HG02885 (cell line): ENCODE data around the gene PUS7.
"Not testable (repeated sequence)": the region's sequence is repeated elsewhere in the genome, so short reads cannot be mapped to it uniquely, and the experiment has no call there.

Experiments used
- ATAC-seq: cut with Tn5 transposase; IDR thresholded peaks from one replicate; pipeline ENCODE4 v1.9.1; 2021; ENCODE audit warnings: mild to moderate bottlenecking; ENCODE audit not compliant: unreplicated experiment, poor library complexity

The PUS7 gene, protein sequence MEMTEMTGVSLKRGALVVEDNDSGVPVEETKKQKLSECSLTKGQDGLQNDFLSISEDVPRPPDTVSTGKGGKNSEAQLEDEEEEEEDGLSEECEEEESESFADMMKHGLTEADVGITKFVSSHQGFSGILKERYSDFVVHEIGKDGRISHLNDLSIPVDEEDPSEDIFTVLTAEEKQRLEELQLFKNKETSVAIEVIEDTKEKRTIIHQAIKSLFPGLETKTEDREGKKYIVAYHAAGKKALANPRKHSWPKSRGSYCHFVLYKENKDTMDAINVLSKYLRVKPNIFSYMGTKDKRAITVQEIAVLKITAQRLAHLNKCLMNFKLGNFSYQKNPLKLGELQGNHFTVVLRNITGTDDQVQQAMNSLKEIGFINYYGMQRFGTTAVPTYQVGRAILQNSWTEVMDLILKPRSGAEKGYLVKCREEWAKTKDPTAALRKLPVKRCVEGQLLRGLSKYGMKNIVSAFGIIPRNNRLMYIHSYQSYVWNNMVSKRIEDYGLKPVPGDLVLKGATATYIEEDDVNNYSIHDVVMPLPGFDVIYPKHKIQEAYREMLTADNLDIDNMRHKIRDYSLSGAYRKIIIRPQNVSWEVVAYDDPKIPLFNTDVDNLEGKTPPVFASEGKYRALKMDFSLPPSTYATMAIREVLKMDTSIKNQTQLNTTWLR

DNA sequence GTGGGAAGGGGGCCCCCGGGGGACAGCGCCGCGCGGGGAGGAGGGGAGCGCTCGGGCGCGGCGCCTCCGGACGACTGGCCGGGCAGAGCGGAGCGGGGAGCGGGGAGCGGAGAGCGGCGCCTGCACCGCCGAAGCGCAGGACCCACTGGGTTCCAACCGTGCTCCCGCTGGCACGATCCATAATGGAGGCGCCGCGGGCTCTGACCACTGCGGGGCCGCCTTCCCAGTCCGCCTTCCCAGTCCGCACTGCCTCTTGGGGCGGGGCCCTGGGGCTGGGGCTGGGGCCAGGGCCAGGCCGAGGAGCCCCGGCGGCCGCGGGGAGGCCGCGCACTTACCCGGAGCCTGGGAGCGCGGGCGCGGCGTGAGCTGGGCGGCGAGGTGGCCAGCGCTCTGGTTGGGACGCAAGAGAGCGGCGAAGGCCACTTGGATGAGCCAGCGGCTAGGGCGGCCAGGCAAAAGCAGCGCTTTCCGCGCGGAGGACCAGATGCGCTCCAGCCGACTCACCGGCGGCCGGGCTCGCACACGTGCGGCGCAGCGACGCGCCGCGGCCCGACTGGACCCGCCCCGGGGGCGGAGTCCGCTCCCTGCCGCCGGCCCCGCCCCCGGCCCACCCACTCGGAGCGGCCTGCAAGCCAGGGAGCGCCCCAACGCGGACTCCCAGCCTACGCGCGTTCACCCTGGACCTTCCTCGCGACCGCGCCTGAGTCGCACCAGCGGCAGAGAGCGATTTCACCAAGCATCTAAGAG lies at the start of gene PUS7:
Gene PUS7 (minus strand): TSS at position 555 of the 747 bp plus-strand sequence. CDS start 13,759 bp downstream, outside the sequence.
- ATAC-seq, result peak; percentile 85

DNA sequence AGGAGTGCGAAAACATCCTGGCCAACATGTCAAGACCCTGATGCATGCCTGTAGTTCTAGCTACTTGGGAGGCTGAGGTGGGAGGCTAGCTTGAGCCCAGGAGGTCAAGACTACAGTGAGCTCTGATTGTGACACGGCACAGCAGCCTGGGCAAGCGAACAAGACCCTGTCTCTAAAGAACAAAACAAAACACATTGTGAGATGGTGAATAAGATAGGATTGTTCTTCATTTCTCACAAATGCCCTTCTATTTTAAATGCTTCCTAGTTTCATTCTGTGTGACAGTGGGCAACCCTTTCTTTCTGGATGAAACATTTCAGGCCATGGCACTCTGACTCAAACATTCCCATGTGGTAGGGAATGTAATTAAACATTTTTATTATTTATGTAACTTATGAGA lies 45.8 kb upstream of the PUS7 start:
- no peak for ATAC-seq

DNA sequence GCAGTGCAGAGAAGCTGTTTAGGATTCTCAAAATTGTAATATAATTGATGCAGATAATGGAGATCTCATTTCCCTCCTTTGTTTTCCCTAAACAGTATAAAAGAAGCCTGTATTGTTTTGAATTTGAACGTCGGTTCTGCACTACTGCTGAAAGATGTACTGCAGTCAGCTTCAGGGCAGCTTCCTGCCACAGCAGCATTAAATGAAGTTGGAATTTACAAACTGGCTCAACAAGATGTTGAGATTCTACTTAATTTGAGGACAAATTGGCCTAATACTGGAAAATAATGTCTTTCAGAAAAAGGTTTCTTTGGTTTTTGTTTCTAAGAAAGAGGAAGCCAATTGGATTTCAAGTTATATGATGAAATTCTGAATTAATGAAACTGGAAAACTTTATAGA lies 45.0 kb upstream of the PUS7 start:
- no peak for ATAC-seq

DNA sequence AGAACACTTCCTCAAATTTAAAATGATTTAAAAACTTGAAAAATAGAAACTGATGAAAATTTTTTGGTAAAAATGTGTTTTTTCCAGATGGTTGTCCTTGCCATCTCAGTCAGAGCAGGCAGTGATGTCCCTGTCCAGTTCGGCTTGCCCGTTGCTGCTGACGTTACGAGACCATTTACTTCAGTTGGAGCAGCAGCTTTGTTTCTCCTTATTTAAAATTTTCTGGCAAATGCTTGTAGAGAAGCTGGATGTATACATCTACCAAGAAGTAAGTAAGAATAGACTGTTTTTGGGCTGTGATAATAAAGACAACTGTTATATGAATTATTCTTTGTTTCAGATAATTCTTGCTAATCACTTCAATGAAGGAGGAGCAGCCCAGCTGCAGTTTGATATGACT lies 43.1 kb upstream of the PUS7 start:
- no peak for ATAC-seq

DNA sequence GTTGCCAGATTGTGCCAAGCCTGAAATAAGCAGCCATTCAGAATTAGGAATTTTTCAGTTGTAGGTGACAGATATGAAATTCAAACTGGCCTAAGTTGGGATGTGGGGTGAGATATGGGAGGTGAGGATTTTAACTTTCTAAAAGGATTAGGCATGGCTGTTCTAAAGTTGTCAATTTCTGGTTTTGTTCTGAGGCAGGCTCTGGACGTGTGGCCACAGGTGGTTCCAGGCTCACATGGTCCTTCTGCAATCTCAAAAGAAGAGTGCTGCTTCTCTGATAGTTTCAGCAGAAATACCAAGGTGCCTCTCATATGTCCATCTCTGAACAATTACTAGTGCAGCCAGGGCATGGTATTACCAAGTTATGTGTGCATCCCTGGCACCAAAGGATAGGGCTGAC lies 37.9 kb upstream of the PUS7 start:
- ATAC-seq, result no peak

DNA sequence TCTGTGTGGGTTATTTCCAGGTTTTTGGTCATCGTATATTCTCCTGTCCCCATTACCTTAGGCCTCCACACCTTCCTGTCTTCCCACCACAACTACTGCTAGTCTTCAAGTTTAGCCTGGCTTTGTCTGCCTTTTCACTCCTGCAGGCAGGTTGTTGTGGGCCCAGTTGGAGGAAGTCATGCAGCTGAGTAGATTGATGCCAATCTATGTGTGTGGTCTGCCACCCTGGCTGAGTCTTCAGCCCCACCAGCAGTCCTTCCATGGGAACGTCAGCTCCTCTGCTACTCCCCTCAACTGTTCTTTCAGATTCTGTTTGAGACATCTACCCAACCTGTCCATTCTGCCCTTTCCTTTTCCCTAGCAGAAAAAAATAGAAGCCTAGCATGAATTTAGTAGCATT lies 16.3 kb upstream of the PUS7 start:
- ATAC-seq, result no peak

DNA sequence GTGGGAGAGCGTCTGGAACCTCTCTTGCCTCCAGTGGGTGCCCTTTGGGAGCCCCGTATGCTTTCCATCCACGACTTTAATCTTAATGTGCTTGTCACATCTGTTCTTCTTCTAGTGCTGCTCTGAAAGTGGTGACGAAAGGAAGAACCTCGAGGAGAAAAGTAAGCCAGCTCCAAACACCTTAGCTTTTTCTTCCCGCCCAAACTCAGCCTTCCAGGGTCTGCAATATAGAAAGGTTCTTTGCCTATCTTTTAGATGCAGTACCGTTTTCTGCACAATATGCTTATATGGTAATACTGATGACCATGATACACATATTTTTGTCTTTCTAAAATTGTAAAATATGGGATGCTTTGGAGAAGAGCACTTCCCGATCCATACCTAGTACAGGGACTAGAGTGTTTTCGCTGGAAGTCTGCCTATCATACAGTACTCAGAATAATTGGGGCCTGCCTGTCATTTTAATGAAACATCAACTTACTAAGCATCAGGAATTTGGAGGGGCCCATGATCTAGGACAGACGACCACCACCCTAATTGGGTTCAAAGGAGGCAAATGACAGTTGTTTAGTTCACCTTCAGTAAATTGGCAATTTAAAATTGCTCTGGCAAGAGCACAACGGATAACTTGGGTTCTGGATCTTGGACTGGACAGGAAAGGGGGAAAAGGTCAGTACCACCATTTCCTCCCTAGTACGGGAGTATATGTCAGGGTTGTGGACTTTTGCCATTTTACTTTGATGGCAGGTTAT lies 10.8 kb upstream of the PUS7 start:
- ATAC-seq, result no peak

DNA sequence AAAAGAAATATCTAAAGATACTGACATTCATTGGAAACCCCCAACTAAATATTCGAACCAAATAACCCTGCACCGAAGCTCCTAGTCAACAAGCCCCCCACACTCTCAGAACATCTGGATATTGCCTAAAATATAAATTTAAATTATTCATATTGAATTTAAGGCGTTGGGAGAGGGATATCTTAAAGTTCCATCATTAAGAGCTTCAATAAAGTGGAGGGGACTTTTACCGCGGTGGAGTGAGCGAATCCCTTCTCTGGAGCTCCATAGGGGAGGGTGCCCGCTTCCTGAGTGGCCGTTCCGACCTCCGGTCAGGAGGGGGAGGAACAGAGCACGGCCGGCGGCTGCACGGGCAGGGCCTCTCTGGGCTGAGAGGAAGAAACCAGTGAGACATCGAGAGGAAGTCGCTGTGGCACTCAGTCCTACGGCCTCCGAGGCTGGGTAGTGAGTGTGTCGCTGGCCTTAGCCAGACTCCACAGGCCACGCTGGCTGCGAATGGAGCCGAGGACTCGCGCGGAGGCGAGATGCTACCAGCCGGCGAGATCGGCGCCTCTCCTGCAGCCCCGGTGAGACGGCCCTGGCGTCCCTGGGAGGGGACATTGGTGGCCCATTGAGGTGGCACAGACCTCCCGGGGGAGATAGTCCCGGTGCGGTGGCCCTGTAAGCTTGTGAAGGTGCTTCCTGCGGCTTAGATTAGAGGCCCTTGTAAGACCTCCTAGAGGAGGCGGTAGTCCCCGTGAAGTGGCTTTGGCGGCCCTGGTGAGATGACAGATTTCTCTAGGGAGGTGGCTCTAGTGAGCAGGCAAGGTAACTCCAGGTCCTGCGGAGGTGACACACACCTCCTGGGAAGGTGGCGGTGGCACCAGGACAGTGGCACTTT lies 10.0 kb upstream of the PUS7 start, which contains the start of gene RINT1:
Gene RINT1 (plus strand): TSS at position 410 of the 880 bp plus-strand sequence. CDS start 115 bp downstream, at position 525.
- peak; percentile 95 for ATAC-seq

DNA sequence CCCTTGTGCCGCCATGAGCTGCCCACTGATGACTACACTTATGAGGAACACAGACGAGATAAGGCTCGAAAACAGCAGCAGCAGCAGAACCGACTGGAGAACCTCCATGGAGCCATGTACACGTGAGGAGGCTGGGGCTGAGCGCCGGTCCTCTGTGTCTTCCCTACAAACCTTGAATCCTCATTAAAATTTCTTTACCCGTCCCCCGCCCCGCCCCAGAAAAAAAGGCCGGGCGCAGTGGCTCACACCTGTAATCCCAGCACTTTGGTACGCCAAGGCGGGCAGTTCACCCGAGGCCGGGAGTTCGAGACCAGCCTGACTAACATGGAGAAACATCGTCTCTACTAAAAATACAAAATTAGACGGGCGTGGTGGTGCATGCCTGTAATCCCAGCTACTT lies 8.5 kb upstream of the PUS7 start:
- no peak for ATAC-seq

DNA sequence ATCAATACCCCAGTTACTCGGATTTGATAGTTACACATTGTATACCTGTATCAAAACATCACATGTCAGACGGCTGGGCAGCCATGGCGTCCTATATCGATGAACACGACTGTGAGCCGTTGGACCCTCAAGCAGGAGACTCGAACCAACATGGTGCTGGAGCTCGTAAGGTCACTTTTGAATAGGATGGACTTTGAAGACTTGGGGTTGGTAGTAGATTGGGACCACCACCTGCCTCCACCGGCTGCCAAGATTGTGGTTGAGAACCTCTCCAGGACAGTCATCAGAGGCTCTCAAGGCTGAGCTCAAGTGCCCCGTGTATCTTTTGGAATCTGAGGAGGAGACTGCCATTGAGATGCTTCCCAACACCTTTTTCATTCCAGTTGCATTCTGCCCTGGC lies 8.1 kb upstream of the PUS7 start:
- ATAC-seq, result no peak

DNA sequence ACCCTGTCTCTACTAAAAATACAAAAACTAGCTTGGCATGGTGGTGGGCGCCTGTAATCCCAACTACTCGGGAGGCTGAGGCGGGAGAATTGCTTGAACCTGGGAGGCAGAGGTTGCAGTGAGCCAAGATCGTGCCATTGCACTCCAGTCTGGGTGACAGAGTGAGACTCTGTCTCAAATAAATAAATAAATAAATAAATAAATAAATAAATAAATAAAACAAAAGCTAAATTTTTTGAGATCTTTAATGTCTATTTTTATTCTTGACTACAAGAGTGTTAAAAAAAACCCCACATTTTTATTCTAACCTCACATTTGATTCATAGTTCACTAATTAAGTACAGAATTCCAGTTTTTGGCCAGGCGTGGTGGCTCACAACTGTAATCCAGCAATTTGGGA lies 5.7 kb upstream of the PUS7 start:
- ATAC-seq, result not testable (repeated sequence)

DNA sequence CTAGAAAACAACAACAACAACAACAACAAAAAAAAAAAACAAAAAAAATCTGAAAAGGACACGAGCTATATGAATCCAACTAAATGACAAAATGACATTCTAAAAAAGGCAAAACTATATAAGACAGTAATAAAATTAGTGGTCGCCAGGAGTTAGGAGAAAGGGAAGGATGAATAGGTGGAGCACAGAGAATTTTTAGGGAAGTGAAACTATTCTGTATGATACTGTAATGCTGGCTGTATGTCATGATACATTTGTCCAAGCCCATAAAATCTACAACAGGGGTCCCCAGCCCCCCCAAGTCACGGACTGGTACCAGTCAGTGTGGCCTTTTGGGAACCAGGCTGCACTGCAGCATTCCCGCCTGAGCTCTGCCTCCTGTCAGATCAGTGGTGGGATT lies 2.8 kb upstream of the PUS7 start:
- ATAC-seq, result no peak

DNA sequence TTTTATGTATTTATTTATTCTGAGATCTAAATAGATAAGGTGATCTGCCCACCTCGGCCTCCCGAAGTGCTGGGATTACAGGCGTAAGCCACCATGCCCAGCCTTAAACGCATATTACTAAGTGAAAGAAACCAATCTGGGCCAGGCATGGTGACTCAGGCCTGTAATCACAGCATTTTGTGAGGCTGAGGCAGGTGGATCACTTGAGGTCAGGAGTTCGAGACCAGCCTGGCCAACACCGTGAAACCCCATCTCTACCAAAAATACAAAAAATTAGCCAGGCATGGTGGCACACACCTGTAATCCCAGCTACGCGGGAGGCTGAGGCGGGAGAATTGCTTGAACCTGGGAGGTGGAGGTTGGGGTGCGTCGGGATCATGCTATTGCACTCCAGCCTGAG lies 2.4 kb upstream of the PUS7 start:
- not testable (repeated sequence) for ATAC-seq

DNA sequence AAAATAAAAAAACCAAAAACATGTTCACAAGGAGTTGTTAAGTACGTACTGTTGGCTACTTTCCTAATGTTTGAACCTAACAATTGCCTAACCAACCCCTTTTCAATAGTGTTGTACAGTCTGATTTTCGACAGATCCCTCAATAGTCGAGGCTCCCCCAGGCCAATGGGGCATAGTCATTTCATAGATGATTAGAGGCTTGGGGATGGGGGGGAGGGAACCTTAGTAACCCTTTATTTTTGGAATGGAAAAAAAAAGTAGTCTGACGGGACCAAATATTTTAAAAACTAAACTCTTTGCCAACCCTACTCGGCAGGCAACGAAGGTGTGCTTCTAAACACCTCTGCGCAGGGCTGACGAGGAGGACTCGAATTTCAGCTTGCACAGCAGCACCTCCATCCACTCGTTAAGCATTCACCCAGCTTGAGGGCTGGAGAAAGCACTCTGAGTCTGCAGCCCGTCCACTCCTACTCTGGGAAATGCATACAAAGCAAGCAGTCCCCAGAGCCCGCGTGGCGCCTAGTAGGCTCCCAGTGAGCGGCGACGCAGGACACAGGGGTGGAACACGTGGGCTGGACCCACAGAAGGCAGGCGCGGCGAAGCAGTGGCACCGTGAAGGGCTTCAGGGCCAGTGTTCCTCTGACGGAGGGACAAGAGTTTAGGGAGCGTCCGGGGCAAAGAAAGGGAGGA lies 899 bp downstream of the PUS7 start:
- ATAC-seq, result peak; percentile 52

DNA sequence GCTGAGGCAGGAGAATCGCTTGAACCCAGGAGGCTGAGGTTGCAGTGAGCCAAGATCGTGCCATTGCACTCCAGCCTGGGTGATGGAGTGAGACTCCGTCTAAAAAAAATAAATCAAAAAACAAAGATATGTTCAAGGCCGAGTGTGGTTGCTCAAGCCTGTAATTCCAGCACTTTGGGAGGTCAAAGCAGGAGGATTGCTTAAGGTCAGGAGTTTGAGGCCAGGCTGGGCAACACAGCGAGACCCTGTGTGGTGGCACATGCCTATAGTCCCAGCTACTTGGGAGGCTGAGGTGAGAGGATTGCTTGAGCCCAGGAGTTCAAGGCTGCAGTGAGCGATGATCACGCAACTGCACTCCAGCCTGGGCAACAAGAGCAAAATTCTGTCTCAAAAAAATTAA lies 1.5 kb downstream of the PUS7 start:
- ATAC-seq, result not testable (repeated sequence)

DNA sequence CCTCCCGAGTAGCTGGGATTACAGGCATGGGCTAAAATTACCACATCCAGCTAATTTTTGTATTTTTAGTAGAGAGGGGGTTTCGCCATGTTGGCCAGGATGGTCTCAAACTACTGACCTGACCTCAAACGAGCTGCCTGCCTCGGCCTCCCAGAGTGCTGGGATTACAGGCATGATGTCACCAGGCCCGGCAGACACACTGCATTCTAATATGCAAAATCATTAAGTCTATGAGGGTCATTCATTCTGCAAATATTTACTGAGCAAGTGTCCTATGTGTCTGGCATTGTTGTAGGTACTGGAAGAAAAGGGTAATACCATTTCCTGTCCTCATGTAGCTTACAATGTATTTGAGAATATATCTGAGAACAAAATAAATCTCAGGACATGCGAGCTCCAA lies 2.7 kb downstream of the PUS7 start:
- ATAC-seq, result no peak

DNA sequence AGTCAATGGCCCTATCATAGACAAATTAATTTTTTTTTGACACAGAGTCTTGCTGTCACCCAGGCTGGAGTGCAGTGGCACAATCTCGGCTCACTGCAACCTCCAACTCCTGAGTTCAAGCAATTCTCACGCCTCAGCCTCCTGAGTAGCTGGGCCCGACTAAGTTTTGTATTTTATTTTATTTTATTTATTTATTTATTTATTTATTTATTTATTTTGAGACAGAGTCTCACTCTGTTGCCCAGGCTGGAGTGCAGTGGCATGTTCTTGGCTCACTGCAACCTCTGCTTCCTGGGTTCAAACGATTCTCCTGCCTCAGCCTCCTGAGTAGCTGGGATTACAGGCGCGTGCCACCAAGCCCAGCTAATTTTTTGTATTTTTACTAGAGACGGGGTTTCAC lies 6.5 kb downstream of the PUS7 start:
- ATAC-seq, result not testable (repeated sequence)

DNA sequence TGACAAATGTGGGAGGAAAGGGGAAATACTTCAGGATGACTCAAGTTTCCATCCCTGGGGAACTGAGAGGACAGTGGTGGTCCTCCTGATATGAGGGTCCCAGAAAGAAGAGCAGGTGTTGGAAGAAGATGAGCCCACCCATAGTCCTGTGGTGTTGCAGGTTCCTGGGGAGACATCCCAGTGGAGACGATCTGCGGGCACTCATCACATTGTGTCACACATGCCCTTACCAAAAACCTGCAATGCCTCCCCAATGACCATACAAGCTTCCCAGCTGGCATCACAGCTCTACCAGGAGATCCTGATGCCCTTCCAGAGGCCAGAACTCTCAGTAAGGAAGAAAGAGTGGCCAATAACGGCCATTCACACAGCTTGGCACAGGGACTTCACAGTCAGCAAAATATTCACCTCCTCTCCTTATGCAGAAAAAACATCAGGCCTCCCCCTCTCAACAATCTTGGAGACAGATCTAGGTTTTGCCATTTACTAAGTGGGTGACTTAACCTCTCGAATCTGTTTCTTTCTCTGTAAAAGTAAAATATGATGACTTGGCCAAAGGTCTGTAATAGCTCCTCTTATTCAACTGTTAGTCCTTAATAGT lies 9.0 kb downstream of the PUS7 start:
- ATAC-seq, result no peak
